GM23248 (cell line): ENCODE results near the gene ACOT7.

Source experiments
- EZH2 ChIP-seq: fragments of 200-600 bp; sonication (generic); IDR thresholded peaks from 2 replicates; pipeline ENCODE4 v1.6.1; 2018; ENCODE audit warnings: antibody characterized with exemption, mild to moderate bottlenecking; ENCODE audit not compliant: insufficient read depth, poor library complexity, severe bottlenecking
- EZH2phosphoT487 ChIP-seq: fragments of 200-600 bp; sonication (generic); IDR thresholded peaks from 2 replicates; pipeline ENCODE4 v1.6.1; 2018; ENCODE audit warnings: antibody characterized with exemption, moderate library complexity, mild to moderate bottlenecking, low read depth; ENCODE audit not compliant: insufficient read depth

- TF ChIP-seq EZH2 (no peak), EZH2phosphoT487 (no peak)
These were observed 126.9 kb downstream of the ACOT7 start for GRCh38 chr1:6266641-6267040.
